Aorta (tissue), 5 donors: ENCODE data around the gene PLPP2. TPM values are rescaled to one million over a fixed set of nuclear protein-coding genes. Genes with fewer than 3 reads are reported as not detected.

Source experiments
- ATAC-seq: fragments of 200-7000 bp; cut with Tn5 transposase; one replicate; pipeline ENCODE4 v1.9.1; 2022; ENCODE audit warnings: moderate library complexity; ENCODE audit not compliant: low FRiP score
- DNase-seq, 2 donors: peaks; one replicate each; pipeline ENCODE4 v3.0.0-alpha.2; 2020
- H3K27ac ChIP-seq, 2 donors: one replicate each; pipeline ENCODE4 v1.5.1; 2013; ENCODE audit warnings: low read length in 2 of 2, mild to moderate bottlenecking in 2 of 2, moderate library complexity in 2 of 2, control low read depth in 1 of 2, inconsistent platforms in 1 of 2, low read depth in 1 of 2
- H3K27me3 ChIP-seq, 2 donors: one replicate each; pipeline ENCODE4 v1.6.1; 2013; ENCODE audit warnings: control low read depth in 1 of 2, low read length in 1 of 2, mild to moderate bottlenecking in 1 of 2, moderate library complexity in 1 of 2; ENCODE audit not compliant: insufficient read depth in 2 of 2, control insufficient read depth in 1 of 2
- H3K36me3 ChIP-seq, 2 donors: one replicate each; pipeline ENCODE4 v1.6.1; 2013; ENCODE audit warnings: control low read depth in 1 of 2, low read length in 1 of 2, mild to moderate bottlenecking in 1 of 2; ENCODE audit not compliant: insufficient read depth in 2 of 2, control insufficient read depth in 1 of 2
- H3K4me1 ChIP-seq, 2 donors: one replicate each; pipeline ENCODE4 v1.6.1; 2013; ENCODE audit warnings: low read length in 2 of 2, control low read depth in 1 of 2, mild to moderate bottlenecking in 1 of 2, moderate library complexity in 1 of 2; ENCODE audit not compliant: insufficient read depth in 2 of 2, control insufficient read depth in 1 of 2
- H3K4me3 ChIP-seq, 2 donors: one replicate each; pipeline ENCODE4 v1.5.1; 2013; ENCODE audit warnings: low read length in 2 of 2, control low read depth in 1 of 2, mild to moderate bottlenecking in 1 of 2
- H3K9me3 ChIP-seq: one replicate; pipeline ENCODE4 v1.6.1; 2013; ENCODE audit warnings: mild to moderate bottlenecking, low read length; ENCODE audit not compliant: control insufficient read depth
- WGBS, 2 donors: extraction: QIAGEN DNeasy Blood & Tissue Kit; methylation state at CpG; one replicate each; pipeline ENCODE4 v1.1.7; 2013; 5-methylcytosine and 5-hydroxymethylcytosine counted together
- intact Hi-C, 2 donors: fragments of 100-400 bp; cut with DNase I; formaldehyde crosslinking; loops; one replicate each; pipeline versions ENCODE4 v1.14.2 to v1.15.0; 2022
- polyA plus RNA-seq, 2 donors: library from polyadenylated mRNA; stranded (reverse); fragments of 200-250 nt; gene quantifications; one replicate each; pipeline ENCODE4 v1.2.3, GENCODE V29; 2013
- total RNA-seq, 2 donors: library from RNA; stranded (reverse); fragmentation: NEBNext Ultra II Directional; extraction: Animal tissue kit (Norgen Biotek cat#: 25700); gene quantifications; one replicate each; pipeline ENCODE4 v1.2.1, GENCODE V29; 2021
- donor health status: healthy with polysubstance abuse.
- donor health status: Bipolar disorder and iron deficiency.
- donor health status: DM: no; HTN: no; CAD: no.
- donor health status: DM: no; HTN: no; CAD: no.
- donor health status: DM: yes; HTN: yes; CAD: no.

The PLPP2 gene
- total and polyA plus RNA-seq, 4 donors = 0.51 to 6.5 (median 3.7) TPM

GRCh38 chr19:324716-325115 lies 33.5 kb upstream of the PLPP2 start:
- 99% methylated on average over 8 of the region's 8 CpGs for WGBS, 2 donors
- no peak for DNase-seq
- Histone ChIP-seq H3K36me3 (peaks cover 9 to 14% of the 10 kb centered on the region in 2 donors), H3K4me1 (no peaks in the 10 kb centered on the region), H3K27me3 (no peaks in the 10 kb centered on the region), H3K27ac (no peak overlapping the region), H3K9me3 (no peaks in the 10 kb centered on the region), H3K4me3 (no peak overlapping the region)
- intact Hi-C loops = no loop called here
- no peak for ATAC-seq

- DNase-seq (peak in 1 of 2 donors; percentile 57), ATAC-seq (no peak)
- Histone ChIP-seq H3K27me3 (no peaks in the 10 kb centered on the region), H3K27ac (no peak overlapping the region), H3K36me3 (peaks cover 9 to 11% of the 10 kb centered on the region in 2 donors), H3K4me1 (no peaks in the 10 kb centered on the region), H3K4me3 (no peak overlapping the region), H3K9me3 (no peaks in the 10 kb centered on the region)
- intact Hi-C loops = no loop called here
- 96% methylated on average over 13 of the region's 13 CpGs for WGBS, 2 donors
Measured at GRCh38 chr19:322616-323015, 31.4 kb upstream of the PLPP2 start.

GRCh38 chr19:318509-318774 lies 27.2 kb upstream of the PLPP2 start:
- WGBS, 2 donors = 78 to 96% methylated on average over 5 of the region's 5 CpGs
- DNase-seq (no peak), ATAC-seq (no peak)
- Histone ChIP-seq H3K9me3 (no peaks in the 10 kb centered on the region), H3K4me1 (no peaks in the 10 kb centered on the region), H3K27me3 (no peaks in the 10 kb centered on the region), H3K27ac (no peak overlapping the region), H3K4me3 (no peak overlapping the region), H3K36me3 (peaks cover 2 to 14% of the 10 kb centered on the region in 2 donors)
- intact Hi-C loops = no loop called here

- H3K27ac ChIP-seq = no peak overlapping the region
- ATAC-seq = no peak
- peak in 1 of 2 donors; percentile 2 for DNase-seq
- no peaks in the 10 kb centered on the region for H3K4me1 ChIP-seq
- intact Hi-C loops = no loop called here
- no peak overlapping the region for H3K4me3 ChIP-seq
- H3K9me3 ChIP-seq = no peaks in the 10 kb centered on the region
- WGBS, 2 donors = 96% methylated on average over 10 of the region's 10 CpGs
- peaks cover 2 to 14% of the 10 kb centered on the region in 2 donors for H3K36me3 ChIP-seq
- H3K27me3 ChIP-seq = no peaks in the 10 kb centered on the region
Measured at GRCh38 chr19:317710-318508, 26.7 kb upstream of the PLPP2 start.

GRCh38 chr19:315811-316210 lies 24.6 kb upstream of the PLPP2 start:
- H3K27me3 ChIP-seq = no peaks in the 10 kb centered on the region
- H3K4me3 ChIP-seq = no peak overlapping the region
- peaks cover 2 to 14% of the 10 kb centered on the region in 2 donors for H3K36me3 ChIP-seq
- DNase-seq (no peak), ATAC-seq (no peak)
- intact Hi-C loops = no loop called here
- H3K9me3 ChIP-seq = no peaks in the 10 kb centered on the region
- no peaks in the 10 kb centered on the region for H3K4me1 ChIP-seq
- WGBS, 2 donors = 78 to 81% methylated on average over 8 of the region's 8 CpGs
- no peak overlapping the region for H3K27ac ChIP-seq

GRCh38 chr19:313988-314815 lies 23.0 kb upstream of the PLPP2 start:
- intact Hi-C loops = no loop called here
- Histone ChIP-seq H3K4me3 (no peak overlapping the region), H3K9me3 (no peaks in the 10 kb centered on the region), H3K4me1 (no peaks in the 10 kb centered on the region), H3K27me3 (no peaks in the 10 kb centered on the region), H3K36me3 (peaks cover 2 to 6% of the 10 kb centered on the region in 2 donors), H3K27ac (no peak overlapping the region)
- ATAC-seq (no peak), DNase-seq (peak in 1 of 2 donors; percentile 64)
- 88 to 91% methylated on average over 21 to 22 of the region's 22 CpGs for WGBS, 2 donors

- peak in 1 of 2 donors; percentile 74 for DNase-seq
- no peaks in the 10 kb centered on the region for H3K27me3 ChIP-seq
- H3K36me3 ChIP-seq = peaks cover 2 to 6% of the 10 kb centered on the region in 2 donors
- no peak overlapping the region for H3K27ac ChIP-seq
- ATAC-seq = no peak
- intact Hi-C loops = no loop called here
- H3K9me3 ChIP-seq = no peaks in the 10 kb centered on the region
- H3K4me1 ChIP-seq = no peaks in the 10 kb centered on the region
- 82 to 85% methylated on average over 23 of the region's 23 CpGs for WGBS, 2 donors
- no peak overlapping the region for H3K4me3 ChIP-seq
Measured at GRCh38 chr19:313169-313987, 22.2 kb upstream of the PLPP2 start.

GRCh38 chr19:311813-312261 lies 20.6 kb upstream of the PLPP2 start:
- WGBS, 2 donors = 93 to 97% methylated on average over 22 to 33 of the region's 33 CpGs
- Histone ChIP-seq H3K27ac (no peak overlapping the region), H3K4me3 (no peak overlapping the region), H3K9me3 (no peaks in the 10 kb centered on the region), H3K4me1 (no peaks in the 10 kb centered on the region), H3K36me3 (peaks cover 2 to 3% of the 10 kb centered on the region in 2 donors), H3K27me3 (no peaks in the 10 kb centered on the region)
- intact Hi-C loops = no loop called here
- ATAC-seq (no peak), DNase-seq (peak in 1 of 2 donors; percentile 71)
